Limb (tissue), 2 donors: ENCODE data around the gene TP53I11.

Experiments used
- DNase-seq, 2 donors: peaks; one replicate each; pipeline ENCODE4 v3.0.0-alpha.2; 2016; ENCODE audit errors: extremely low spot score in 2 of 2

Gene TP53I11

GRCh38 chr11:44978961-44979331, 28.3 kb upstream of the TP53I11 start:
- DNase-seq, result no peak

- no peak for DNase-seq
These were observed 27.7 kb upstream of the TP53I11 start for GRCh38 chr11:44978274-44978960.

- no peak for DNase-seq
These were observed 26.9 kb upstream of the TP53I11 start for GRCh38 chr11:44977493-44977984.

- DNase-seq, result no peak
These were observed 25.9 kb upstream of the TP53I11 start for GRCh38 chr11:44976576-44976975.

- DNase-seq, result no peak
These were observed 23.8 kb upstream of the TP53I11 start for GRCh38 chr11:44974402-44975000.

- no peak for DNase-seq
These were observed 23.1 kb upstream of the TP53I11 start for GRCh38 chr11:44973632-44974401.

GRCh38 chr11:44972746-44973435, 22.2 kb upstream of the TP53I11 start:
- DNase-seq, result no peak

GRCh38 chr11:44971185-44971584, 20.5 kb upstream of the TP53I11 start:
- DNase-seq, result no peak

- DNase-seq, result no peak
These were observed 19.6 kb upstream of the TP53I11 start for GRCh38 chr11:44970293-44970692.

GRCh38 chr11:44969651-44970252, 19.1 kb upstream of the TP53I11 start:
- DNase-seq, result no peak

GRCh38 chr11:44968510-44968909, 17.8 kb upstream of the TP53I11 start:
- no peak for DNase-seq

- DNase-seq, result no peak
These were observed 17.3 kb upstream of the TP53I11 start for GRCh38 chr11:44967930-44968496.

- DNase-seq, result no peak
These were observed 16.0 kb upstream of the TP53I11 start for GRCh38 chr11:44966694-44967093.

- no peak for DNase-seq
These were observed 14.0 kb upstream of the TP53I11 start for GRCh38 chr11:44964526-44965209.

GRCh38 chr11:44963948-44964347, 13.3 kb upstream of the TP53I11 start:
- DNase-seq, result no peak

- DNase-seq, result no peak
These were observed 12.5 kb upstream of the TP53I11 start for GRCh38 chr11:44963136-44963535.

GRCh38 chr11:44962464-44962863, 11.8 kb upstream of the TP53I11 start:
- no peak for DNase-seq

- no peak for DNase-seq
These were observed 9.6 kb upstream of the TP53I11 start for GRCh38 chr11:44960200-44960845.

GRCh38 chr11:44959064-44959463, 8.4 kb upstream of the TP53I11 start:
- DNase-seq, result no peak
